CD1c-positive myeloid dendritic cell (primary cell): ENCODE data around the gene SND1.

Experiments used
- DNase-seq: peaks from one replicate; pipeline ENCODE4 v3.0.0-alpha.2; 2016; ENCODE audit errors: extremely low spot score

Gene SND1

GRCh38 chr7:128040205-128040604, 388.2 kb downstream of the SND1 start:
- no peak for DNase-seq

GRCh38 chr7:128041203-128041602, 389.2 kb downstream of the SND1 start:
- peak; percentile 16 for DNase-seq

GRCh38 chr7:128042012-128042411, 390.0 kb downstream of the SND1 start:
- no peak for DNase-seq

- DNase-seq = no peak
Measured at GRCh38 chr7:128044064-128044463, 392.1 kb downstream of the SND1 start.

- DNase-seq = no peak
Measured at GRCh38 chr7:128045158-128045557, 393.2 kb downstream of the SND1 start.

GRCh38 chr7:128045766-128046165, 393.8 kb downstream of the SND1 start:
- peak; percentile 41 for DNase-seq

- no peak for DNase-seq
Measured at GRCh38 chr7:128052404-128052803, 400.4 kb downstream of the SND1 start.

- DNase-seq = peak; percentile 24
Measured at GRCh38 chr7:128053023-128053422, 401.0 kb downstream of the SND1 start.

- no peak for DNase-seq
Measured at GRCh38 chr7:128053991-128054390, 402.0 kb downstream of the SND1 start.

- no peak for DNase-seq
Measured at GRCh38 chr7:128054511-128054910, 402.5 kb downstream of the SND1 start.

GRCh38 chr7:128055637-128056036, 403.6 kb downstream of the SND1 start:
- DNase-seq = no peak

- no peak for DNase-seq
Measured at GRCh38 chr7:128056901-128057300, 404.9 kb downstream of the SND1 start.

GRCh38 chr7:128057909-128058308, 405.9 kb downstream of the SND1 start:
- DNase-seq = no peak

GRCh38 chr7:128059143-128059988, 407.4 kb downstream of the SND1 start:
- DNase-seq = no peak

GRCh38 chr7:128060018-128060417, 408.0 kb downstream of the SND1 start:
- DNase-seq = no peak

- no peak for DNase-seq
Measured at GRCh38 chr7:128063088-128063487, 411.1 kb downstream of the SND1 start.

GRCh38 chr7:128065872-128066271, 413.9 kb downstream of the SND1 start:
- no peak for DNase-seq

GRCh38 chr7:128066395-128066794, 414.4 kb downstream of the SND1 start:
- DNase-seq = no peak

GRCh38 chr7:128066858-128067257, 414.9 kb downstream of the SND1 start:
- no peak for DNase-seq

- DNase-seq = no peak
Measured at GRCh38 chr7:128067983-128068382, 416.0 kb downstream of the SND1 start.

- DNase-seq = no peak
Measured at GRCh38 chr7:128068785-128069184, 416.8 kb downstream of the SND1 start.

- DNase-seq = no peak
Measured at GRCh38 chr7:128069373-128070364, 417.7 kb downstream of the SND1 start.

GRCh38 chr7:128071376-128071775, 419.4 kb downstream of the SND1 start:
- no peak for DNase-seq
